Fibroblast of villous mesenchyme (primary cell): Measurements from ENCODE around the gene DHRS7. TPM values are rescaled to one million over a fixed set of nuclear protein-coding genes. Genes with fewer than 3 reads are reported as not detected.

Experiments used
- DNase-seq: peaks from one replicate; pipeline ENCODE4 v3.0.0-alpha.2; 2010; ENCODE audit warnings: low read depth
- H3K4me3 ChIP-seq: 2 replicates; pipeline ENCODE4 v1.5.1; 2011; ENCODE audit warnings: low read depth, mild to moderate bottlenecking, low read length
- total RNA-seq: library from RNA; depleted of rRNA; stranded (reverse); fragments of >200 nt; gene quantifications from 2 replicates; pipeline ENCODE4 v1.2.3, GENCODE V29; 2012
- TF ChIP-seq, protein P1 (sequence below): IDR thresholded peaks from 2 replicates; pipeline ENCODE4 v1.5.1; 2012; ENCODE audit warnings: low read depth, mild to moderate bottlenecking, low read length; ENCODE audit not compliant: insufficient read depth

The DHRS7 gene
- total RNA-seq, 1 donor = 72.5 TPM

DNA sequence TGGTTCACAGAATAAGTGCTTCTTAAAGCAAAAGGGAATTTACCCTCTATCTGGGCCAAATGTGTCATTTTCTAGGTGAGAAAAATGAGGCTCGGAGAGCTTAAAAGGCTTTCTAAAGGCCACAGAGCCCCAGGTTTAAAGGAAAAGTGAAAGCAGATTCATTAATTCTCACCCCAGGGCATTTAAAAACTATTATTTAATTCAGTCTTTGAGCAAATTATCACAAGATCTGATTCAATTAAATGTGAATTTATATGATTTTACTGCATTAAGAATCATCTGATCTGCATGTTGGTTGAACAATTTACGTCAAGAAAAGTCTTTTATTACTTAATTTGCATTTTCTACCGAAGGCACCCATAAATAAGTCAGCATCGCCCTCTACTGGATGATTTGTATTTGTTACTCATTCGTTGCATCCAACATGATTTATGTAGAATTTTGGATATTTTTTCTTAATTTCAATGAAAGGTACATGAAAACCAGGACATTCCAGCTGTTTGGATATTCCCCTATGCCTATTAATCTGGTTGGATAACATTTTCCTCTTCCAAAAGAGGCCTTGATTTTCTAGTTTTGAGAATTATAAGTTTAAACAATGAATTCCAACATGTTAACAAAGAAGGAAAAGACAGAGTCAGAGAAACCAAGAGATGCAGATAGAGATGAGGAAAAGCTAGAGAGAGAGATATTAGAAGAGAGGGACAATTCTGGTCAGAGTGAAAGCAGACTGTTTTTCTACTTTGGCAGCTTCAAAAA is 19.1 kb upstream of the DHRS7 start:
- DNase-seq = peak; percentile 79
- TF ChIP-seq, protein P1, sequence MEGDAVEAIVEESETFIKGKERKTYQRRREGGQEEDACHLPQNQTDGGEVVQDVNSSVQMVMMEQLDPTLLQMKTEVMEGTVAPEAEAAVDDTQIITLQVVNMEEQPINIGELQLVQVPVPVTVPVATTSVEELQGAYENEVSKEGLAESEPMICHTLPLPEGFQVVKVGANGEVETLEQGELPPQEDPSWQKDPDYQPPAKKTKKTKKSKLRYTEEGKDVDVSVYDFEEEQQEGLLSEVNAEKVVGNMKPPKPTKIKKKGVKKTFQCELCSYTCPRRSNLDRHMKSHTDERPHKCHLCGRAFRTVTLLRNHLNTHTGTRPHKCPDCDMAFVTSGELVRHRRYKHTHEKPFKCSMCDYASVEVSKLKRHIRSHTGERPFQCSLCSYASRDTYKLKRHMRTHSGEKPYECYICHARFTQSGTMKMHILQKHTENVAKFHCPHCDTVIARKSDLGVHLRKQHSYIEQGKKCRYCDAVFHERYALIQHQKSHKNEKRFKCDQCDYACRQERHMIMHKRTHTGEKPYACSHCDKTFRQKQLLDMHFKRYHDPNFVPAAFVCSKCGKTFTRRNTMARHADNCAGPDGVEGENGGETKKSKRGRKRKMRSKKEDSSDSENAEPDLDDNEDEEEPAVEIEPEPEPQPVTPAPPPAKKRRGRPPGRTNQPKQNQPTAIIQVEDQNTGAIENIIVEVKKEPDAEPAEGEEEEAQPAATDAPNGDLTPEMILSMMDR = peak; percentile 68
- H3K4me3 ChIP-seq = peak overlapping the region; percentile 51

DNA sequence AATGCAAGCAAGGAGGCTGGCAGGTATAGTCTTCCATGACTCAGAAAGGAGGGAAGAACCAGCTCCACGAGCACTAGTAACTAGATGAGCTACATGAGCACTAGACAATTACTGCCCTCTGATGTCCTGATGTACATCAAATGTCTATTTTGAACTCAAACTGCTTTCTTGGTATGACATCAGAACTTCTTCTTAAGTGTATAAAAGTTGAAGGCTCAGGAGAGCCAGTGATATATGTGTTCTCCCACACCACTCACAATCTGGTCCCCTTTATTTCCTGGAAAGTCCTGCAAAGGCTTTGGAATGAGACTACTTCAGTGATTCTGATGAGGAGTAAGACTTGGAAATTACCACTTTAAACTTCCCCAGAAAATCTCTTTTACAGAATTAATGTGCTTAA is 18.5 kb upstream of the DHRS7 start:
- TF ChIP-seq, protein P1 = no peak
- DNase-seq = no peak
- H3K4me3 ChIP-seq = peak overlapping the region; percentile 51

DNA sequence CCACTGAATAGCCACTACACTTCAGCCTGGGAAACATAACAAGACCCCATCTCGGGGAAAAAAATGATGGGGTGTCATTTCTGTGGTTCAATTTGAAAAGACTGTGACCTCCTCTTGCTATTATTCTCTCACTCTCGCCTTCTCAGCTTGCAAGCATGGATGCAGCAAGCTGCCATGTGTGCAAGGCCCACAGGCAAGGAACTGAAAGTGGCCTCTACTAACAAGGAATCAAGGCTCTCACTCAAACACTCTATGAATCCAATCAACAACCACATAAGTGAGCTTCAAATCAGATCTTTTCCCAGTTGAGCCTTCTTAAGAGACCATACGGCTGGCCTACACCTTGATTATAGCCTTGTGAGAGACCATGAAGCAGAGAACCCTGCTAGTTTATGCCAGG is 17.9 kb upstream of the DHRS7 start:
- TF ChIP-seq, protein P1 = no peak
- DNase-seq = no peak
- no peak overlapping the region for H3K4me3 ChIP-seq

DNA sequence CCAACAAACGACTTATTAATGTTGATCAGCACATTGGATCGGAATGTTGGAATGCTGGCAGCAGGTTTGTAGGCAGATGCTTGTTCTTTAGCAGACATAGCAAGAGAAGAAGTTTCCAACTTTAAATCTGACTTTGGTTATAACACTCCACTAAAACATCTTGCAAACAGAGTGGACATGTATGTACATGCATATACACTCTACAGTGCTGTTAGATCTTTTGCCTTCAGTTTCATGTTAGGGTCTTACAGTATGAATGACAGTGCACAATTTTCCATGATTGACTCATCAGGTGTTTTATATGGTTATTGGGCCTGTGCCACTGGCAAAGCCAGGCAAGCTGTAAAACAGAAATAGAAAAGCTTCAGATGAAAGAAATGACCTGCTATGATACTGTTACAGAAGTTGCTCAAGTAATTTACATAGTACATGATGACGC is 14.3 kb upstream of the DHRS7 start:
- no peak for DNase-seq
- TF ChIP-seq, protein P1 = no peak
- H3K4me3 ChIP-seq = no peak overlapping the region

DNA sequence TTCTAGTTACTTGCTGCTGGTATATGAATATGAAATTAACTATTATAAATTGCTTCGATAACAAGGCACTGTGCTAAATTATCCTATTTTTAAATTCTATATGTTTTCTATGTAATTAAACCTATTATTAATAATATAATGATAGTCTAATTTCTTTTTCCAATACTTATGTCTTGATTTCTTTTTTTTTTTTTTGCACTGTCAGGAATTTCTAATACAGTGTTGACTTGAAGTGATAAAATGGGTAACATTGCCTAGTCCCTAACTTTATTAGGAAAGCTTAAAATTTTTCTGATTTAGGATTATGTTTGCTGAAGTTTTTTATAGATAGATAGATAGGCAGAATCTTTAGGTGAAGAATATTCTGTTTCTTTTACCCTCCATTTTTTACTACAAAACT is 13.6 kb upstream of the DHRS7 start:
- no peak for DNase-seq

DNA sequence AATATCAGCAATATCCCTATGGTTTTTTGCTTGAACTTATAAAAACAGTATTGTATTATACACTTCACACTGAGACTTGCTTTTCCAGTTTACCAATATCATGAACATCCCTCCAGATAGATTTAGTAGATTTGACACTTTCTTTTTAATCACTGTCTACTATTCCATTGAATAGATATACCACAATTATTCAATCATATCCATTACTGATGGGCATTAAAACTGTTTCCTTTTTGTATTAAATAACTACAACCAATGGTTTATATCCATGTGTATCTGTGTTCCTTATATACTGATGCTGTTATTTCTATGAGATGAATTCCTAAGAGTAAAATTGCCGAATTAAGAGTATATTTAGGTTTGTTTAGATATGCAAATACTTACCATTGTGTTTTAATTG is 13.0 kb upstream of the DHRS7 start:
- DNase-seq = no peak
- H3K4me3 ChIP-seq = no peak overlapping the region
- TF ChIP-seq, protein P1 = no peak

More for the DNA sequence above, 13.6 kb upstream of the DHRS7 start:
- TF ChIP-seq, protein P1 = no peak
- no peak overlapping the region for H3K4me3 ChIP-seq
